Caco-2 (cell line): Measurements from ENCODE around the gene BEAN1. TPM values are rescaled to one million over a fixed set of nuclear protein-coding genes. Genes with fewer than 3 reads are reported as not detected.

ENCODE experiments used
- BruUV-seq: library from RNA; stranded (reverse); fragments of 400-500 nt; replicated peaks from 2 replicates; lab custom pipeline; 2021; lab: Mats Ljungman, UMichigan
- CTCF ChIA-PET: fragments of 300-600 bp; sonication (Branson Sonifier 250); formaldehyde crosslinking; loops from one replicate; lab custom pipeline; 2022; ENCODE audit warnings: antibody characterized with exemption; lab: Charles Lee
- POLR2A ChIA-PET: fragments of 300-600 bp; sonication (Branson Sonifier 250); formaldehyde crosslinking; loops from one replicate; lab custom pipeline; 2022; ENCODE audit warnings: antibody characterized with exemption; lab: Charles Lee
- DNase-seq, 2 experiments: peaks; one replicate each; pipeline versions ENCODE4 v3.0.0 to v3.0.0-alpha.2; 2020 to 2022
- H3K27me3 ChIP-seq: replicated peaks from 2 replicates; pipeline ENCODE4 v1.6.0; 2011; ENCODE audit warnings: low read length; ENCODE audit not compliant: control insufficient read depth, insufficient read depth
- H3K36me3 ChIP-seq: 2 replicates; pipeline ENCODE4 v1.5.1; 2011; ENCODE audit warnings: low read length; ENCODE audit not compliant: control insufficient read depth, insufficient read depth
- H3K4me1 ChIP-seq: fragments of 250-450 bp; sonication (Bioruptor Pico); 2 replicates; pipeline ENCODE4 v1.5.1; 2020; ENCODE audit warnings: mild to moderate bottlenecking
- H3K4me3 ChIP-seq: 2 replicates; pipeline ENCODE4 v1.5.1; 2011; ENCODE audit warnings: low read depth, mild to moderate bottlenecking, control low read depth, low read length
- H3K9me3 ChIP-seq: fragments of 250-450 bp; sonication (Bioruptor Pico); 2 replicates; pipeline ENCODE4 v1.5.1; 2020; ENCODE audit warnings: mild to moderate bottlenecking, moderate library complexity
- H3K27ac Mint-ChIP-seq: one replicate; pipeline ENCODE4 v1.8.0; 2022; ENCODE audit warnings: mixed read lengths; ENCODE audit not compliant: unreplicated experiment
- H3K27me3 Mint-ChIP-seq: one replicate; pipeline ENCODE4 v1.8.0; 2022; ENCODE audit warnings: mixed read lengths; ENCODE audit not compliant: insufficient read depth, unreplicated experiment
- H3K36me3 Mint-ChIP-seq: one replicate; pipeline ENCODE4 v1.8.0; 2022; ENCODE audit warnings: mild to moderate bottlenecking, mixed read lengths; ENCODE audit not compliant: insufficient read depth, unreplicated experiment
- H3K4me1 Mint-ChIP-seq: one replicate; pipeline ENCODE4 v1.8.0; 2022; ENCODE audit warnings: low read depth, mixed read lengths; ENCODE audit not compliant: unreplicated experiment
- H3K4me3 Mint-ChIP-seq: one replicate; pipeline ENCODE4 v1.8.0; 2022; ENCODE audit warnings: mild to moderate bottlenecking, moderate library complexity, mixed read lengths; ENCODE audit not compliant: unreplicated experiment
- H3K9me3 Mint-ChIP-seq: one replicate; pipeline ENCODE4 v1.8.0; 2022; ENCODE audit warnings: mixed read lengths; ENCODE audit not compliant: unreplicated experiment
- intact Hi-C: fragments of 100-400 bp; cut with micrococcal nuclease; formaldehyde crosslinking; loops from one replicate; pipeline ENCODE4 v1.10.0; 2022; ENCODE audit not compliant: unreplicated experiment
- total RNA-seq: library from RNA; stranded (reverse); gene quantifications from 2 replicates; pipeline ENCODE4 v1.2.3, GENCODE V29; 2022
- TF ChIP-seq, protein P1 (sequence below), 2 experiments: fragments of 200-600 bp in 1 of 2; IDR thresholded peaks; 1 replicate in 1 of 2; 2 replicates in 1 of 2; pipeline versions ENCODE4 v1.5.1 to v1.8.0; 2011 to 2022; ENCODE audit warnings: antibody characterized with exemption in 1 of 2, control low read depth in 1 of 2, inconsistent platforms in 1 of 2, low read depth in 1 of 2, low read length in 1 of 2, mild to moderate bottlenecking in 1 of 2, moderate library complexity in 1 of 2; ENCODE audit not compliant: insufficient read depth in 1 of 2, severe bottlenecking in 1 of 2, unreplicated experiment in 1 of 2

BEAN1 gene
- total RNA-seq, 1 experiment from 2014 or later: not detected

DNA sequence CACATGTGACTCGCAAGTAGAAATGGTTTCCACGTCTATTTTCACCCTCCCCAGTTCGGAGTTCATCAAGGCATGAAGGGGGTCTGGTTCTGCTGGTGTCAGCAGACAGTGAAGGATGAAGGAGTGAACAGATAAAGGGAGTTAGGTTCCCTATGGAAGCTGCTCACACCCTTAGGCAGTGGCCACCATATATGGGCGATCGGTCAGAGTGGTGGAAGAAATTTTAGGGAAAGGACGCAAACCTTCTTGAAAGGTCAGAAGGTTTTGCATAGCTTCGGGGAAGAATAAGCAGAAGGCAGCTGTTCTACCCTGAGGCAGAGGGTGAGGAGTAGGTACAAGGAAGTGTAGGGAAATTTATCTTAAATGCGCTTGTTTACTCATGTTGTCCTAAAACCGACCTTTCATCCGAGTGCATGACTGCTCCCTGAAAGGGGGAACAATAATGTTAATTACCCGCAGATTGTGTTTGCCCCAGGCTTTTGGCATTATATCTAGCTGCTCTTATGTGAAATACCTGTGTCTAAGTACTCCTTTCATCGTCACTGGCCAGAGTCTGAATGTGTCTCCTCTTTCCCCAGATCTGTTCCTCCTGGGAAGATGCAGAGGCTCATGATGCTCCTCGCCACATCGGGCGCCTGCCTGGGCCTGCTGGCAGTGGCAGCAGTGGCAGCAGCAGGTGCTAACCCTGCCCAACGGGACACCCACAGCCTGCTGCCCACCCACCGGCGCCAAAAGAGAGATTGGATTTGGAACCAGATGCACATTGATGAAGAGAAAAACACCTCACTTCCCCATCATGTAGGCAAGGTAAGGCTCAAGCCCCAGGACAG is 48.1 kb upstream of the BEAN1 start:
- BruUV-seq: no TSS peak
- Histone ChIP-seq H3K36me3 (no peaks in the 10 kb centered on the region), H3K4me1 (peaks cover 30% of the 10 kb centered on the region), H3K9me3 (no peaks in the 10 kb centered on the region), H3K4me3 (no peak overlapping the region), H3K27me3 (no peaks in the 10 kb centered on the region)
- TF ChIP-seq, protein P1, sequence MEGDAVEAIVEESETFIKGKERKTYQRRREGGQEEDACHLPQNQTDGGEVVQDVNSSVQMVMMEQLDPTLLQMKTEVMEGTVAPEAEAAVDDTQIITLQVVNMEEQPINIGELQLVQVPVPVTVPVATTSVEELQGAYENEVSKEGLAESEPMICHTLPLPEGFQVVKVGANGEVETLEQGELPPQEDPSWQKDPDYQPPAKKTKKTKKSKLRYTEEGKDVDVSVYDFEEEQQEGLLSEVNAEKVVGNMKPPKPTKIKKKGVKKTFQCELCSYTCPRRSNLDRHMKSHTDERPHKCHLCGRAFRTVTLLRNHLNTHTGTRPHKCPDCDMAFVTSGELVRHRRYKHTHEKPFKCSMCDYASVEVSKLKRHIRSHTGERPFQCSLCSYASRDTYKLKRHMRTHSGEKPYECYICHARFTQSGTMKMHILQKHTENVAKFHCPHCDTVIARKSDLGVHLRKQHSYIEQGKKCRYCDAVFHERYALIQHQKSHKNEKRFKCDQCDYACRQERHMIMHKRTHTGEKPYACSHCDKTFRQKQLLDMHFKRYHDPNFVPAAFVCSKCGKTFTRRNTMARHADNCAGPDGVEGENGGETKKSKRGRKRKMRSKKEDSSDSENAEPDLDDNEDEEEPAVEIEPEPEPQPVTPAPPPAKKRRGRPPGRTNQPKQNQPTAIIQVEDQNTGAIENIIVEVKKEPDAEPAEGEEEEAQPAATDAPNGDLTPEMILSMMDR (IDR thresholded peaks at IDR 0.05; ENCODE audit: insufficient read depth in 1 of 2, low read depth in 1 of 2, low read length in 1 of 2, severe bottlenecking in 1 of 2, unreplicated experiment in 1 of 2): no peak
- Mint-ChIP-seq H3K4me1 (peaks cover 15% of the 10 kb centered on the region), H3K36me3 (no peaks in the 10 kb centered on the region), H3K27ac (no peak overlapping the region), H3K27me3 (no peaks in the 10 kb centered on the region), H3K4me3 (no peak overlapping the region), H3K9me3 (peaks cover 22% of the 10 kb centered on the region)
- CTCF ChIA-PET: interaction anchor here (0.6 to 0.9 kb wide), 3 partner anchors 15 to 489 kb away, joined by 3 read pairs; no protein-coding TSS in a partner anchor
- DNase-seq: no peak
- POLR2A ChIA-PET: no interaction called here
- intact Hi-C loops: no loop called here

DNA sequence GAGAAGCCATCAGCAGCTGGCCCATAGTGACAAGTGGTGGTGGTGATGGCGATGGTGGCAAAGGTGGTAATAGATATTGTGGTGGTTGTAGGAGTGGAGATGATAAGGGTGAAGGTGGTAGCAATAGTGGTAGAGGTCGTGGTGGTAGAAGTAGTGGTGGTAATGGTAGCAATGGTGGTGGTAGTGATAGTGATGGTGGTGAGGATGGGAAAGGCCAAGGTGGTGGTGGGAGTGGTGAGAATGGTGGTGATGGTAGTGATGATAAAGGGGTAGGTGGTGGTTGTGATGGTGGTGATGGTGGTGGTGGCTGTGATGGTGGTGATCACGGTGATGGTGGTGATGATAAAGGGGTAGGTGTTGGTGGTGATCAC is 47.5 kb upstream of the BEAN1 start:
- Mint-ChIP-seq H3K4me1 (peaks cover 16% of the 10 kb centered on the region), H3K27me3 (no peaks in the 10 kb centered on the region), H3K36me3 (no peaks in the 10 kb centered on the region), H3K4me3 (no peak overlapping the region), H3K27ac (no peak overlapping the region), H3K9me3 (peaks cover 22% of the 10 kb centered on the region)
- CTCF ChIA-PET: no interaction called here
- Histone ChIP-seq H3K4me3 (no peak overlapping the region), H3K9me3 (no peaks in the 10 kb centered on the region), H3K4me1 (peaks cover 30% of the 10 kb centered on the region), H3K27me3 (no peaks in the 10 kb centered on the region), H3K36me3 (no peaks in the 10 kb centered on the region)
- intact Hi-C loops: no loop called here
- no peak for DNase-seq
- POLR2A ChIA-PET: no interaction called here
- TF ChIP-seq, protein P1 (IDR thresholded peaks at IDR 0.05; ENCODE audit: insufficient read depth in 1 of 2, low read depth in 1 of 2, low read length in 1 of 2, severe bottlenecking in 1 of 2, unreplicated experiment in 1 of 2): no peak
- no TSS peak for BruUV-seq

DNA sequence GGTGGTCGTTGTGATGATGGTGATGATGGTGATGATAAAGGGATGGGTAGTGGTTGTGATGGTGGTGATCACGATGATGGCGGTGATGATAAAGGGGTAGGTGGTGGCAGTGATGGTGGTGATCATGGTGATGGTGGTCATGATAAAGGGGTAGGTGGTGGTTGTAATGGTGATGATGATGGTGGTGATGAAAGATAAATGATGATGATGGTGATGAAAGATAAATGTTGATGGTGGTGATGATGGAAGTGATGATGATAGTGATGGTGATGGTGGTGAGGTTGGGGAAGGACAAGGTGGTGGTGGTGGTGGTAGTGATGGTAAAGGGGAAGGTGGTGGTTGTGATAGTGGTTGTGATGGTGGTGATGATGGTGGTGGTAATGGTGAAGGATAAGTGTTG is 46.7 kb upstream of the BEAN1 start:
- no TSS peak for BruUV-seq
- Histone ChIP-seq H3K4me1 (peaks cover 30% of the 10 kb centered on the region), H3K9me3 (no peaks in the 10 kb centered on the region), H3K36me3 (no peaks in the 10 kb centered on the region), H3K4me3 (no peak overlapping the region), H3K27me3 (no peaks in the 10 kb centered on the region)
- intact Hi-C loops: no loop called here
- Mint-ChIP-seq H3K4me3 (no peak overlapping the region), H3K27me3 (no peaks in the 10 kb centered on the region), H3K36me3 (no peaks in the 10 kb centered on the region), H3K9me3 (peaks cover 22% of the 10 kb centered on the region), H3K4me1 (peaks cover 16% of the 10 kb centered on the region), H3K27ac (no peak overlapping the region)
- ChIA-PET CTCF (no interaction called here), POLR2A (no interaction called here)
- DNase-seq: no peak
- TF ChIP-seq, protein P1 (IDR thresholded peaks at IDR 0.05; ENCODE audit: insufficient read depth in 1 of 2, low read depth in 1 of 2, low read length in 1 of 2, severe bottlenecking in 1 of 2, unreplicated experiment in 1 of 2): no peak
